ENCODE results near the gene AGBL3. TPM values are rescaled to one million over a fixed set of nuclear protein-coding genes. Genes with fewer than 3 reads are reported as not detected.

AGBL3 gene
- polyA plus RNA-seq, 4 donors, result 6.3 to 21.3 (median 11.6) TPM

DNA sequence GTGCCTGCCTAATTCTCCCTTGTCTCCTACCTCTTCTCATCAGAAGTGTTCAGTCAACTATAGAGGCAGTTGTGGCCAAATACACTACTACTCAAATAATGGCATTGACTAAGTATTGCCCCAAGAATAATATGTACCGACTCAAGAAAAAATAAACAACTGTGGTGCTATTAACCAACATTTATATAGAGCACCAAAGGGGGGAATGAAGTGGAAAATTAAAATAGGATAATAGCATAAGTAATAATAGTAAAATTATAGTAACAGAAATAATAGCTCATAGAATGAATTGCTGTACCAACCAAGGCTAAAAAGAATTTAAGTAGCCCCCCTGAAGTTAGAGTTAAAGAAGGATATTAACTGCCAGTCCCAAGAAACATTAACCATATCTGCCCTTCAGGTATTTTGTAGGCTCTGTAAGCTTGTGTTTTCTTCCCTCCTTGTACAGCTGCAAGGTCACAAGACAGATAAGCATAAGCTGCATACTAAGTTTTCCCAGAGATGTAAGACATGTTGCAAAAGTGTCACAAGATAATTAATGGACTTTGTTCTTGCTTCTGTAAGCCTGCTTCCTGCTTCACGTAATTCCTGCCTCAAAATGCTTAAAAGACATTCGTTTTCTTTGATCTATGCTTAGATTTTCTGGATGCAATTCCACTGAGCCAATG lies 195.1 kb downstream of the AGBL3 start:
- no peak for DNase-seq (ENCODE audit: low read depth in 4 of 4, low spot score in 2 of 4)

DNA sequence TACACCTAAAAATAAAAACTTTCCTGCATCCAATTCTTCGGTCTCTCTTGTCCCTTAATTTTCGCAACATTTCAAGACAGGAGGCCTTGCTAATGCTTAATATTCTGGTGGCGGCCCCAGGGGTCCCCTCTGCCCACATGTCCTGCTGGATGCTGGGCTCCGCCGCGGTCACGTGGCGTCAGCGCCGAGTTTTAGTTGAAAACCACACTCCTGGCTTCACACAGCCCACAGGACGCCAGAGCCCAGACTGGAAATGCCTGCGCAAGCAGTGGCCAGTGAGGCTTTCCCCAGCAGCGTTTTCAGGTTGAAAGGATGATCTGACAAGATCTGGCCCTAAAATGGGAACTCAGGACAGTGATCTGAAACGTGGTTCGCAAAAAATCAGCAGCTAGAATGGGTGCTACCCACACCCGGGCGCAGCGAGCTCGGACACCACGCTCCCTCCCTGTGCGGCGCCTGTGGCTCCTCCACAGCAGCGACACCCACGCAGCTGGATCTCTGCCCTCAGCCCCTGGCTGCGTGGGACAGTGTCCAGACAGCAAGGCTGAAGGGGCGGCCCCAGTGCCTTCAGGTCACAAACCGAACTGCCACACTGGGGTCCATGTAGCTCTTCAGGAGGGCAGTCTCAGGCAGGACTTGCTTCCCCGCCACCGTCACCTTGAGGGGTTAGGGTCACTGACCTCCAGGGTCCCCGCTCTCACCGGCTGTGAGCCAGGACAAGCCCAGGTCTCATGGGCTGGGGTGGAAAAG lies 195.8 kb downstream of the AGBL3 start:
- no peak for DNase-seq (ENCODE audit: low read depth in 4 of 4, low spot score in 2 of 4)

DNA sequence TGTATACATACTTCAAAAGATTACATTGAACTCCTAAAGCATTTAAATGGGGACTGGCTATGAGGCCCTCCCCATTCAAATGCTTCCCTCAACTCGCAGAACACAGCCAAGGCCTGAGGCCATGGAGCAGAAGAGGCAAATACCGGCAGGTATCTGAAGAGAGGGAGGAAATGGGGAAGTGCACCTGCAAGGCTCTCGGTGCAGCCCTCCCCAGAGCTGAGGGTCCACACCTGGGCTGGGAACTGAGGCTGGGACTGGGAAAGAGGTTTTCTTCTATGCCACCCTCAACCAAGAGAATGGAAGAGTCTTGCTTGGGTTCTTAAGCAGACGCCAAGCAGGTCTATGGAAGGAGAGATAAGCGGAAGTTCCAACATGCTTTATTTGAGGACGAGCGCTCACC lies 197.2 kb downstream of the AGBL3 start:
- DNase-seq (ENCODE audit: low read depth in 4 of 4, low spot score in 2 of 4), result no peak

DNA sequence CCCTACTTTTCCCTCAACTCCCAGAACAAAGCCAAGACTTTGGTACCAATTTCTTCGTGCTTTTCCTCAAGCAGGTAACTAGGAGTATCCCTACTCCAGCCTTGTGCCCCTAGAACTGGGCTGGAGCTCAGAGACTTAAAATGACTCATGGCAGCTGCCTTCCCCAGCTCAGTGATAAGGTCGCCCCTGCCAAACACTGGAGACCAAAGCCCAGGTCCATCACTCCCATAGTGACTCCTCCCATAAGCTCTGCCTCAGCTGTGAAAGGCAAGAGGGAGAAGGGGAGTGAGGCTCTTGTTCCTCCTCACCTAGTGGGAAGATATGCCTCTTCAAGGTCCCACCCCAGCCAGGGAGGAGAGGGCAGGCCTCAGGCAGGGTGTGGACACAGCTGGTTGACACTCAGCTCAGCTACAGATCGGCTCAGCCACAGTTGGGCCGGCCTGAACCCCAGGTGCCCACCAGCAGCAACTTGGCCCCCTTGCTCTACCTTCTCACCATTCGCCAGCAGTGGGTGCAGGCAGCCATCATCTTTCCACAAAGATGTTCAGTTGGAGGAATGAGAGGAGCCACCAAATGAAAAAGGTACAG lies 198.0 kb downstream of the AGBL3 start:
- DNase-seq (ENCODE audit: low read depth in 4 of 4, low spot score in 2 of 4), result no peak

Other genes with a start within 250 kb of the AGBL3 start
- 100 to 1,000 TPM; 217 to 273 (median 247) TPM for gene CALD1, start 206.9 kb upstream of the AGBL3 start, polyA plus RNA-seq (ENCODE audit: insufficient read length in 4 of 4)
- gene TMEM140, start 161.6 kb downstream of the AGBL3 start, polyA plus RNA-seq (ENCODE audit: insufficient read length in 4 of 4), result 10 to 100 TPM; 22.6 to 31.2 (median 26.0) TPM
- gene CYREN, start 184.2 kb downstream of the AGBL3 start, polyA plus RNA-seq (ENCODE audit: insufficient read length in 4 of 4), result 10 to 100 TPM; 58.8 to 73.0 (median 64.7) TPM
- 10 to 100 TPM; 45.3 to 72.1 (median 56.7) TPM for gene WDR91, start 225.0 kb downstream of the AGBL3 start, polyA plus RNA-seq (ENCODE audit: insufficient read length in 4 of 4)
- under 1 TPM; 0.16 to 0.38 (median 0.20) TPM for gene STRA8, start 247.3 kb downstream of the AGBL3 start, polyA plus RNA-seq (ENCODE audit: insufficient read length in 4 of 4)